H1 (cell line): ENCODE measurements around the gene DEPP1. TPM values are rescaled to one million over a fixed set of nuclear protein-coding genes. Genes with fewer than 3 reads are reported as not detected.

Source experiments
- ASH2L ChIP-seq: fragments of 200-600, 300-600 bp; sonication (generic); IDR thresholded peaks from one replicate; pipeline ENCODE4 v1.7.1; 2017; ENCODE audit warnings: low read length
- TBP ChIP-seq: IDR thresholded peaks from 2 replicates; pipeline ENCODE4 v1.6.1; 2011; ENCODE audit warnings: low read depth, low read length, improper control_type of control experiment
- polyA plus RNA-seq, 7 experiments: library from polyadenylated mRNA; depleted of rRNA in 3 of 7; stranded (reverse) in 5 of 7; unstranded in 2 of 7; fragments of >200 nt in 5 of 7; fragments of 200-250 nt in 2 of 7; gene quantifications; 1 replicate in 5 of 7; 2 replicates in 1 of 7; 4 replicates in 1 of 7; pipeline versions ENCODE4 v1.2.1 to v1.2.3, GENCODE V29; 2011 to 2013; ENCODE audit warnings: missing spikeins in 2 of 7, mixed read lengths in 2 of 7
- total RNA-seq: library from RNA; stranded (reverse); fragmentation: NEBNext Ultra II Directional; extraction: Animal tissue kit (Norgen Biotek cat#: 25700); gene quantifications from 2 replicates; pipeline ENCODE4 v1.2.1, GENCODE V29; 2021
- TF ChIP-seq, protein P1 (sequence below): IDR thresholded peaks from 2 replicates; pipeline ENCODE4 v1.6.1; 2012; ENCODE audit warnings: low read length, inconsistent platforms
- TF ChIP-seq, protein P2 (sequence below): IDR thresholded peaks from 2 replicates; pipeline ENCODE4 v1.6.1; 2011; ENCODE audit warnings: low read depth, mild to moderate bottlenecking, low read length; ENCODE audit not compliant: insufficient read depth

Gene DEPP1
- total and polyA plus RNA-seq, 2 of the 8 experiments (the other 6 are each of a cell fraction or from before 2014, with no cell fraction given), result 0.67 to 4.5 TPM

GRCh38 chr10:44983895-44984278, 5.3 kb upstream of the DEPP1 start (continued):
- TF ChIP-seq ASH2L (no peak), TBP (no peak)
- TF ChIP-seq, protein P1, sequence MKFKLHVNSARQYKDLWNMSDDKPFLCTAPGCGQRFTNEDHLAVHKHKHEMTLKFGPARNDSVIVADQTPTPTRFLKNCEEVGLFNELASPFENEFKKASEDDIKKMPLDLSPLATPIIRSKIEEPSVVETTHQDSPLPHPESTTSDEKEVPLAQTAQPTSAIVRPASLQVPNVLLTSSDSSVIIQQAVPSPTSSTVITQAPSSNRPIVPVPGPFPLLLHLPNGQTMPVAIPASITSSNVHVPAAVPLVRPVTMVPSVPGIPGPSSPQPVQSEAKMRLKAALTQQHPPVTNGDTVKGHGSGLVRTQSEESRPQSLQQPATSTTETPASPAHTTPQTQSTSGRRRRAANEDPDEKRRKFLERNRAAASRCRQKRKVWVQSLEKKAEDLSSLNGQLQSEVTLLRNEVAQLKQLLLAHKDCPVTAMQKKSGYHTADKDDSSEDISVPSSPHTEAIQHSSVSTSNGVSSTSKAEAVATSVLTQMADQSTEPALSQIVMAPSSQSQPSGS, result no peak
- TF ChIP-seq, protein P2, sequence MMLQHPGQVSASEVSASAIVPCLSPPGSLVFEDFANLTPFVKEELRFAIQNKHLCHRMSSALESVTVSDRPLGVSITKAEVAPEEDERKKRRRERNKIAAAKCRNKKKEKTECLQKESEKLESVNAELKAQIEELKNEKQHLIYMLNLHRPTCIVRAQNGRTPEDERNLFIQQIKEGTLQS, result no peak
